WTC11 (cell line): ENCODE results near the gene RAX2.

Source experiments
- ARID4B ChIP-seq: sonication (generic); formaldehyde crosslinking; IDR thresholded peaks from 2 replicates; pipeline ENCODE4 v1.8.0; 2023; ENCODE audit warnings: missing genetic modification reagents, mild to moderate bottlenecking, borderline replicate concordance
- MXD4 ChIP-seq: fragments of 250-450 bp; sonication (Bioruptor Pico); IDR thresholded peaks from 2 replicates; pipeline ENCODE4 v1.8.0; 2021; ENCODE audit warnings: mild to moderate bottlenecking, moderate library complexity, borderline replicate concordance
- NR1H2 ChIP-seq: sonication (generic); formaldehyde crosslinking; IDR thresholded peaks from 2 replicates; pipeline ENCODE4 v1.9.0; 2021; ENCODE audit warnings: mild to moderate bottlenecking, moderate library complexity, missing genetic modification reagents

- TF ChIP-seq MXD4 (CRISPR knock-in tag) = no peak
- no peak for TF ChIP-seq ARID4B (CRISPR knock-in tag)
- no peak for TF ChIP-seq NR1H2
These were observed 48.9 kb downstream of the RAX2 start for GRCh38 chr19:3723110-3723488.
